Suprapubic skin (tissue), 3 donors: Measurements from ENCODE around the gene RBM17.

Experiments
- CTCF ChIP-seq, 2 donors: fragments of 200-600 bp in 1 of 2; fragments of 450-650 bp in 1 of 2; sonication (generic) in 1 of 2; IDR thresholded peaks; one replicate each; pipeline ENCODE4 v1.5.1; 2016 to 2019; ENCODE audit warnings: antibody characterized with exemption in 2 of 2, mild to moderate bottlenecking in 1 of 2, moderate library complexity in 1 of 2
- POLR2AphosphoS5 ChIP-seq, 3 donors: sonication (generic); formaldehyde crosslinking; IDR thresholded peaks; one replicate each; pipeline ENCODE4 v1.6.1; 2017; ENCODE audit warnings: antibody characterized with exemption in 3 of 3

- no peak for TF ChIP-seq CTCF (IDR thresholded peaks at IDR 0.05)
- TF ChIP-seq POLR2AphosphoS5 (IDR thresholded peaks at IDR 0.05) = no peak
Measured at GRCh38 chr10:6079044-6079443, 9.8 kb upstream of the RBM17 start.
